Brain microvascular endothelial cell (primary cell): ENCODE measurements around the gene ZBTB7C.

Experiments
- DNase-seq: peaks from one replicate; pipeline ENCODE4 v3.0.0-alpha.2; 2020
- H3K27ac ChIP-seq: fragments of 250-450 bp; sonication (Bioruptor Pico); 2 replicates; pipeline ENCODE4 v1.5.1; 2020; ENCODE audit warnings: mild to moderate bottlenecking, moderate library complexity
- H3K27me3 ChIP-seq: fragments of 250-450 bp; sonication (Bioruptor Pico); replicated peaks from 2 replicates; pipeline ENCODE4 v1.5.1; 2020; ENCODE audit warnings: mild to moderate bottlenecking
- H3K36me3 ChIP-seq: fragments of 250-450 bp; sonication (Bioruptor Pico); replicated peaks from 2 replicates; pipeline ENCODE4 v1.5.1; 2020; ENCODE audit warnings: mild to moderate bottlenecking
- H3K4me3 ChIP-seq: 2 replicates; pipeline ENCODE4 v1.5.1; 2011; ENCODE audit warnings: low read depth, mild to moderate bottlenecking, control low read depth, low read length, moderate library complexity
- CTCF ChIP-seq: IDR thresholded peaks from 2 replicates; pipeline ENCODE4 v1.5.1; 2011; ENCODE audit warnings: low read depth, mild to moderate bottlenecking, moderate library complexity, low read length, control low read depth, inconsistent platforms; ENCODE audit errors: missing control alignments
- in situ Hi-C: cut with HindIII; loops from 2 replicates; pipeline ENCODE4 v1.10.0; 2017; ENCODE audit warnings: low sequenced_read_pairs, low pct_ligation_motif_present

Gene ZBTB7C

GRCh38 chr18:48131042-48131441, 278.1 kb downstream of the ZBTB7C start:
- in situ Hi-C loops, result no loop called here
- DNase-seq, result no peak
- no peak for TF ChIP-seq CTCF
- H3K4me3 ChIP-seq, result no peak overlapping the region
- H3K27ac ChIP-seq, result no peak overlapping the region
- peaks cover 22% of the 10 kb centered on the region for H3K27me3 ChIP-seq
- no peaks in the 10 kb centered on the region for H3K36me3 ChIP-seq

GRCh38 chr18:48129621-48130082, 279.5 kb downstream of the ZBTB7C start:
- Histone ChIP-seq H3K36me3 (no peaks in the 10 kb centered on the region), H3K4me3 (no peak overlapping the region), H3K27me3 (peaks cover 11% of the 10 kb centered on the region), H3K27ac (no peak overlapping the region)
- DNase-seq, result no peak
- in situ Hi-C loops, result no loop called here
- TF ChIP-seq CTCF, result no peak

DNA sequence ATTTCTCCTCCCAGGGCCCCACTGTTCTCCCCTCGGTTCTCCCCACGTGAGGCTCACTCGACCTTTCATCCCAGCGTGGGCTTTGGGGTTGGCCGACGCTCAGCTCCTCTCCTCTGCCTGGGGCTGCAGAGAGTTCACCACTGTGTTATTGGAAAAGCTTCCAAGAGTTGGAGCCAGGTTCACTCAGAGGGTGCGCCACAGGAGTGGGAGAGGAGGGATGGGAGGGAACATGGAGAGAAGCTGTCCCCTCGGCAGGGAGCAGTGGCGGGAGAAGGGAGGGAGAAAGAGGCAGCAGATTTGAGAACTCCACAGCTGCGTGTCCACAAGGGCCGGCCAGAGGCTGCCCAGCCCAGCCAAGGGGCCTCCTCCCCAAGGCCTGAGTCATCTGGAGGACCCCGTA, 281.6 kb downstream of the ZBTB7C start:
- DNase-seq, result no peak
- no peaks in the 10 kb centered on the region for H3K36me3 ChIP-seq
- H3K27me3 ChIP-seq, result peaks cover 3% of the 10 kb centered on the region
- H3K27ac ChIP-seq, result no peak overlapping the region
- H3K4me3 ChIP-seq, result no peak overlapping the region
- in situ Hi-C loops, result no loop called here
- TF ChIP-seq CTCF, result no peak

- in situ Hi-C loops, result no loop called here
- no peak for DNase-seq
- Histone ChIP-seq H3K36me3 (no peaks in the 10 kb centered on the region), H3K27me3 (no peaks in the 10 kb centered on the region), H3K4me3 (no peak overlapping the region), H3K27ac (no peak overlapping the region)
- no peak for TF ChIP-seq CTCF
These were observed 282.9 kb downstream of the ZBTB7C start for GRCh38 chr18:48126240-48126639.

- TF ChIP-seq CTCF, result no peak
- no peak for DNase-seq
- H3K27me3 ChIP-seq, result no peaks in the 10 kb centered on the region
These were observed 283.5 kb downstream of the ZBTB7C start for GRCh38 chr18:48125724-48126123.

GRCh38 chr18:48124857-48125626, 284.1 kb downstream of the ZBTB7C start:
- in situ Hi-C loops, result no loop called here
- H3K27ac ChIP-seq, result no peak overlapping the region

More at GRCh38 chr18:48125724-48126123, 283.5 kb downstream of the ZBTB7C start:
- no peak overlapping the region for H3K27ac ChIP-seq
- no peak overlapping the region for H3K4me3 ChIP-seq
- no peaks in the 10 kb centered on the region for H3K36me3 ChIP-seq
- in situ Hi-C loops, result no loop called here

More at GRCh38 chr18:48124857-48125626, 284.1 kb downstream of the ZBTB7C start:
- no peak overlapping the region for H3K4me3 ChIP-seq
- no peak for DNase-seq
- H3K36me3 ChIP-seq, result no peaks in the 10 kb centered on the region
- TF ChIP-seq CTCF, result no peak
- H3K27me3 ChIP-seq, result no peaks in the 10 kb centered on the region
